ENCODE measurements around the gene PCDHGA9. TPM values are rescaled to one million over a fixed set of nuclear protein-coding genes. Genes with fewer than 3 reads are reported as not detected.

Gene PCDHGA9
- total and polyA plus RNA-seq, 11 donors = 1.3 to 9.6 (median 5.3) TPM

- Histone ChIP-seq H3K27ac (peak within 1 kb of the TSS; percentile 19 to 69 (median 50)), H3K9me3 (peaks cover 0 to 100% (median 57%) of the 10 kb centered on the region in 12 donors), H3K27me3 (peaks cover 0 to 68% (median 0%) of the 10 kb centered on the region in 9 donors), H3K4me3 (peak within 1 kb of the TSS; percentile 18 to 59 (median 51)), H3K36me3 (peaks cover 0 to 41% (median 0%) of the 10 kb centered on the region in 9 donors), H3K4me1 (peaks cover 0 to 12% (median 2%) of the 10 kb centered on the region in 12 donors)
- peak; percentile 89 to 95 (median 93) for ATAC-seq
- DNase-seq = peak; percentile 71 to 88 (median 83)
- TF ChIP-seq CTCF (IDR thresholded peaks at IDR 0.05) = peak; percentile 56 to 80 (median 73)
- intact Hi-C loops (cut with DNase I) = loop anchor here in 8 of 10 donors (1.0 to 10.0 kb wide), 10 partner anchors 53 to 145 kb away; partner anchors contain the start of gene PCDHGA5 (in 2 of the 8)
- WGBS, 4 donors = 9 to 23% (median 15%) methylated on average over 33 to 47 of the region's 47 CpGs
These were observed 15.1 kb downstream of the PCDHGA9 start, which contains the start of gene PCDHGB7 for GRCh38 chr5:141417494-141418172. TSS of gene PCDHGB7 (plus strand) at chr5:141417677. CDS start at chr5:141417860, 183 bp downstream.

- WGBS, 4 donors = 36 to 57% (median 48%) methylated on average over 36 to 74 of the region's 74 CpGs
- peak in 1 of 5 donors; percentile 64 for DNase-seq
- Histone ChIP-seq H3K9me3 (peaks cover 0 to 100% (median 59%) of the 10 kb centered on the region in 12 donors), H3K4me3 (no peak overlapping the region), H3K4me1 (peaks cover 0 to 12% (median 1%) of the 10 kb centered on the region in 12 donors), H3K27ac (no peak overlapping the region), H3K36me3 (peaks cover 0 to 33% (median 0%) of the 10 kb centered on the region in 9 donors), H3K27me3 (peaks cover 0 to 74% (median 0%) of the 10 kb centered on the region in 9 donors)
- TF ChIP-seq CTCF (IDR thresholded peaks at IDR 0.05) (no peak), POLR2A (IDR thresholded peaks at IDR 0.05) (no peak)
- no peak for ATAC-seq
- intact Hi-C loops (cut with DNase I) = loop anchor here in 6 of 10 donors (2.0 to 10.0 kb wide), 7 partner anchors 54 to 143 kb away; partner anchors contain the start of gene PCDHGA5 (in 2 of the 6)
These were observed 16.7 kb downstream of the PCDHGA9 start for GRCh38 chr5:141419074-141419880.

- Histone ChIP-seq H3K27me3 (peaks cover 0 to 76% (median 0%) of the 10 kb centered on the region in 9 donors), H3K27ac (no peak within 1 kb of the TSS), H3K4me1 (peaks cover 0 to 12% (median 1%) of the 10 kb centered on the region in 12 donors), H3K9me3 (peaks cover 0 to 100% (median 72%) of the 10 kb centered on the region in 12 donors), H3K36me3 (peaks cover 0 to 43% (median 0%) of the 10 kb centered on the region in 9 donors), H3K4me3 (peak within 1 kb of the TSS in 10 of 12 donors; percentile 9 to 45 (median 40))
- intact Hi-C loops (cut with DNase I) = loop anchor here in 5 of 10 donors (5.0 to 10.0 kb wide), 4 partner anchors 91 to 134 kb away; no protein-coding TSS in a partner anchor
- DNase-seq (peak in 3 of 5 donors; percentile 40 to 64 (median 61)), ATAC-seq (peak in 2 of 4 donors; percentile 52 to 62)
- WGBS, 4 donors = 24 to 47% (median 32%) methylated on average over 42 of the region's 42 CpGs
- TF ChIP-seq CTCF (IDR thresholded peaks at IDR 0.05) (peak; percentile 28 to 57 (median 48)), POLR2A (IDR thresholded peaks at IDR 0.05) (no peak)
These were observed 18.4 kb downstream of the PCDHGA9 start, which contains the start of gene PCDHGA11 for GRCh38 chr5:141420855-141421488. TSS of gene PCDHGA11 (plus strand) at chr5:141421051. CDS start at chr5:141421228, 177 bp downstream.
